Right atrium auricular region (tissue), 2 donors: ENCODE results near the gene TRANK1. TPM values are rescaled to one million over a fixed set of nuclear protein-coding genes. Genes with fewer than 3 reads are reported as not detected.

Experiments
- DNase-seq: peaks from one replicate; pipeline ENCODE4 v3.0.0-alpha.2; 2019; ENCODE audit warnings: low spot score
- H3K27ac ChIP-seq, 2 donors: fragments of 200-600 bp; sonication (generic); 1 replicate in 1 of 2; 2 replicates in 1 of 2; pipeline ENCODE4 v1.5.1; 2016 to 2019
- H3K27me3 ChIP-seq, 2 donors: fragments of 200-600 bp; sonication (generic); one replicate each; pipeline versions ENCODE4 v1.5.1 to v1.6.0; 2017 to 2019
- H3K36me3 ChIP-seq: fragments of 200-600 bp; sonication (generic); one replicate; pipeline ENCODE4 v1.5.1; 2016
- H3K4me1 ChIP-seq, 2 donors: fragments of 200-600 bp; sonication (generic); one replicate each; pipeline versions ENCODE4 v1.5.1 to v1.6.0; 2017 to 2019
- H3K4me3 ChIP-seq, 2 donors: fragments of 200-600 bp; sonication (generic); 1 replicate in 1 of 2; 2 replicates in 1 of 2; pipeline ENCODE4 v1.5.1; 2017 to 2019; ENCODE audit warnings: mild to moderate bottlenecking in 1 of 2, moderate library complexity in 1 of 2
- H3K9me3 ChIP-seq, 2 donors: fragments of 200-600 bp; sonication (generic); one replicate each; pipeline ENCODE4 v1.5.1; 2019
- total RNA-seq, 2 donors: library from RNA; depleted of rRNA; stranded (reverse); fragments of >200 nt; gene quantifications; one replicate each; pipeline ENCODE4 v1.1.0, GENCODE V29; 2016
- TF ChIP-seq, protein P1 (sequence below), 2 donors: fragments of 200-600 bp; sonication (generic); IDR thresholded peaks; one replicate each; pipeline ENCODE4 v1.5.1; 2019; ENCODE audit warnings: antibody characterized with exemption in 2 of 2

The TRANK1 gene
- total RNA-seq, 2 donors from 2014 or later: 5.7 to 10.3 TPM

GRCh38 chr3:36903119-36903882, 41.6 kb downstream of the TRANK1 start:
- no peak overlapping the region for H3K27ac ChIP-seq
- no peaks in the 10 kb centered on the region for H3K27me3 ChIP-seq
- peaks cover 0 to 22% of the 10 kb centered on the region in 2 donors for H3K4me1 ChIP-seq
- DNase-seq: no peak
- H3K9me3 ChIP-seq: no peaks in the 10 kb centered on the region
- H3K36me3 ChIP-seq: peaks cover 11% of the 10 kb centered on the region
- no peak overlapping the region for H3K4me3 ChIP-seq
- TF ChIP-seq, protein P1, sequence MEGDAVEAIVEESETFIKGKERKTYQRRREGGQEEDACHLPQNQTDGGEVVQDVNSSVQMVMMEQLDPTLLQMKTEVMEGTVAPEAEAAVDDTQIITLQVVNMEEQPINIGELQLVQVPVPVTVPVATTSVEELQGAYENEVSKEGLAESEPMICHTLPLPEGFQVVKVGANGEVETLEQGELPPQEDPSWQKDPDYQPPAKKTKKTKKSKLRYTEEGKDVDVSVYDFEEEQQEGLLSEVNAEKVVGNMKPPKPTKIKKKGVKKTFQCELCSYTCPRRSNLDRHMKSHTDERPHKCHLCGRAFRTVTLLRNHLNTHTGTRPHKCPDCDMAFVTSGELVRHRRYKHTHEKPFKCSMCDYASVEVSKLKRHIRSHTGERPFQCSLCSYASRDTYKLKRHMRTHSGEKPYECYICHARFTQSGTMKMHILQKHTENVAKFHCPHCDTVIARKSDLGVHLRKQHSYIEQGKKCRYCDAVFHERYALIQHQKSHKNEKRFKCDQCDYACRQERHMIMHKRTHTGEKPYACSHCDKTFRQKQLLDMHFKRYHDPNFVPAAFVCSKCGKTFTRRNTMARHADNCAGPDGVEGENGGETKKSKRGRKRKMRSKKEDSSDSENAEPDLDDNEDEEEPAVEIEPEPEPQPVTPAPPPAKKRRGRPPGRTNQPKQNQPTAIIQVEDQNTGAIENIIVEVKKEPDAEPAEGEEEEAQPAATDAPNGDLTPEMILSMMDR (IDR thresholded peaks at IDR 0.05): no peak

GRCh38 chr3:36901588-36901987, 43.3 kb downstream of the TRANK1 start:
- no peak overlapping the region for H3K27ac ChIP-seq
- no peaks in the 10 kb centered on the region for H3K9me3 ChIP-seq
- peaks cover 17% of the 10 kb centered on the region for H3K36me3 ChIP-seq
- H3K4me3 ChIP-seq: no peak overlapping the region
- peaks cover 0 to 12% of the 10 kb centered on the region in 2 donors for H3K4me1 ChIP-seq
- no peak for DNase-seq
- TF ChIP-seq, protein P1 (IDR thresholded peaks at IDR 0.05): no peak
- H3K27me3 ChIP-seq: no peaks in the 10 kb centered on the region

DNA sequence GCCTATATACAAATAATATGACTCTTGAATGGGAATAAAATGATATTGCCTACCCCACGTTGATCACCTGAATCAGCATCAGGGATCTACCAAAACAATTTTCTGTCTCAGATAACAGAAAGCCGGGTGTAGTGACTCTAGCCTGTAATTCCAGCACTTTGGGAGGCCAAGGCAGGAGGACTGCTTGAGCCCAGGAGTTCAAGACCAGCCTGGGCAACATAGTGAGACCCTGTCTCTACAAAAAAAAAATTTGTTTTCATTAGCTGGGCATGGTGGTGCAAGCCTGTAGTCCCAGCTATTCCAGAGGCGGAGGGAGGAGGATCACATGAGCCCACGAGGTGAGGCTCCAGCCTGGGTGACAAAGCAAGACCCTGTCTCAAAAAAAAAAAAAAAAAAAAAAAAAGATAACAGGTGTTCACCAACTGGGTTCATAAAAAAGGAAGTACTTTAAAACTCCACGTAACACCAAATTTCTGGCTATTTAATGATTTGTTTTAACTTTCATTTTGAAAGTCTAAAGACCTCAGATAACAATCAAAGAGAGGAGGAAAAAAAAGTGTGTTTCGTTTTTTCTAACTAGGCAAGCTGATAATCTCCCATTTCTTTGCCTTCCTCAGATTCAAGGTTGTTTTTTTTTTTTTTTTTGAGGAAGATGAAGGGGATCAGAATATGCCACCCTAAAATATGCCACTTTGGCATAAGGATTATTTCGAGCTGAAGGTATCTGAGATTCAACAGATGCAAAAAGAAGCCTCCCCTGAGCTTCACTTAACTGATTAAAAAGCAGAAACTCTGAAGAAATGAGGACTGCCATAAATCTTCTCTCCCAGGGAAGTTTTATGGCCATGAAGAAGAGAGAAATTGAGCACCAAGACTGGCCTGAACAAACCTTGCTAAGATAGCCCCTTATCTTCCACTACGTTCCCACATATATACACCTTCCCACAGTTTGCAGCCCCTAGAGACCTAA, 44.1 kb downstream of the TRANK1 start:
- H3K27ac ChIP-seq: no peak overlapping the region
- H3K36me3 ChIP-seq: peaks cover 17% of the 10 kb centered on the region
- peaks cover 0 to 6% of the 10 kb centered on the region in 2 donors for H3K4me1 ChIP-seq
- no peak overlapping the region for H3K4me3 ChIP-seq
- H3K9me3 ChIP-seq: no peaks in the 10 kb centered on the region
- DNase-seq: no peak
- no peaks in the 10 kb centered on the region for H3K27me3 ChIP-seq
- TF ChIP-seq, protein P1 (IDR thresholded peaks at IDR 0.05): no peak

DNA sequence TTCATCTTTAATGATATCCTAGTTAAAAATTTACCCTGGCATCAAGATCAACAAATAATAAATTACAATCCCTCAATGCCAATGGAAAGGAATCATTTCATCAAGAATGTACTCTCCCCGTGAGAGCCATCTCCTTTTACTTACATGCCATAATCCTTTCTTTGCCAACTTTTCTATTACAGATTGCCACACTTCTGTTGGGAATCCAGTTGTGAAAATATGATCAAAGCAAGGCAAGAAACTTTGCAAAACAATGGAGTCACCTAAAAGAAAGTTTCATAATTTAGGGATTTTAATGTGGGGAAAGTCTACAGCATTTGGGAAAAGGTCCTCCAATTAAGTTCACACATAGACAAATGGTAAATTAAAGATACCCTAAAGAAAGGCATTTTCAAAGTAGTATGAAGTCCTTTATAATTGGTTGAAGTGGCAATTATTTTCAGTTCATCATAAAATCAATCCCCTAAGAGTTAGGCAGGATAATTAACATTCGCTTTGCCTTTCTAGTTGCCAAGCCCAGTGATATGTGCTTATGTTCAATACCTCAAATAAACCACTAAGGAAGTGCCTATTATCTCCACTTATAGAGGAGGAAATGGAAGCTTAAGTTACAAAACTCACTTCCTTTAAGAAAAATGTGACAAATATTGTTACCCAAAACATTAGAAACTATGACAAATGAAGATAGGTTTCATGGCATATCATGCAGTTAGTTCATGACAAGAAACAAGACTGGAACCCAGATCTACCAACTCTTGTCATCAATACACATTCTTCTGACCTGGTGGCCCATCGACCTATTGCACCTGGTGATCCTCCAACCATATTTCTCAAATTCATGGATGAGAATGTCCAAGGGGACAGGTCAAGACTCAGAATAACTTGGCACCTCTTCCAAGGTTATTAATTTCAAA, 49.1 kb downstream of the TRANK1 start:
- no peak overlapping the region for H3K27ac ChIP-seq
- peaks cover 0 to 24% of the 10 kb centered on the region in 2 donors for H3K4me1 ChIP-seq
- TF ChIP-seq, protein P1 (IDR thresholded peaks at IDR 0.05): no peak
- DNase-seq: no peak
- H3K9me3 ChIP-seq: no peaks in the 10 kb centered on the region
- H3K27me3 ChIP-seq: no peaks in the 10 kb centered on the region
- peaks cover 23% of the 10 kb centered on the region for H3K36me3 ChIP-seq
- H3K4me3 ChIP-seq: no peak overlapping the region

GRCh38 chr3:36894914-36895313, 49.9 kb downstream of the TRANK1 start:
- Histone ChIP-seq H3K4me3 (no peak overlapping the region), H3K36me3 (peaks cover 31% of the 10 kb centered on the region), H3K9me3 (no peaks in the 10 kb centered on the region), H3K27me3 (no peaks in the 10 kb centered on the region), H3K27ac (no peak overlapping the region), H3K4me1 (peaks cover 0 to 24% of the 10 kb centered on the region in 2 donors)
- no peak for DNase-seq
- TF ChIP-seq, protein P1 (IDR thresholded peaks at IDR 0.05): no peak
